CD4-positive, alpha-beta T cell treated with Interleukin-15 for 1 hour (primary cell): ENCODE measurements around the gene SLC35B2.
A peak's percentile ranks its signal among the peaks of the same experiment; 100 is the strongest.

Experiments
- DNase-seq: peaks from one replicate; pipeline ENCODE4 v3.0.0-alpha.2; 2020

Gene SLC35B2

GRCh38 chr6:44266347-44266746, 9.0 kb upstream of the SLC35B2 start:
- peak; percentile 19 for DNase-seq

GRCh38 chr6:44265722-44266233, 8.4 kb upstream of the SLC35B2 start:
- DNase-seq, result no peak

GRCh38 chr6:44265007-44265721, 7.8 kb upstream of the SLC35B2 start, which contains the start of gene NFKBIE:
NFKBIE (minus strand) TSS chr6:44265551; CDS start chr6:44265346, 205 bp downstream.
- DNase-seq, result peak; percentile 97

- peak; percentile 87 for DNase-seq
Observed at GRCh38 chr6:44264154-44265006, 7.1 kb upstream of the SLC35B2 start.

GRCh38 chr6:44263354-44264100, 6.2 kb upstream of the SLC35B2 start:
- peak; percentile 78 for DNase-seq

- no peak for DNase-seq
Observed at GRCh38 chr6:44262467-44263353, 5.4 kb upstream of the SLC35B2 start.

- no peak for DNase-seq
Observed at GRCh38 chr6:44261581-44261980, 4.3 kb upstream of the SLC35B2 start.

- DNase-seq, result no peak
Observed at GRCh38 chr6:44260451-44261297, 3.3 kb upstream of the SLC35B2 start.

- DNase-seq, result no peak
Observed at GRCh38 chr6:44260011-44260410, 2.7 kb upstream of the SLC35B2 start.

- no peak for DNase-seq
Observed at GRCh38 chr6:44258921-44259320, 1.6 kb upstream of the SLC35B2 start.

GRCh38 chr6:44258325-44258863, 1.1 kb upstream of the SLC35B2 start:
- no peak for DNase-seq

GRCh38 chr6:44257753-44258324, 511 bp upstream of the SLC35B2 start:
- DNase-seq, result no peak

GRCh38 chr6:44256775-44257024, 628 bp downstream of the SLC35B2 start:
- DNase-seq, result no peak

- DNase-seq, result no peak
Observed at GRCh38 chr6:44255871-44256774, 1.2 kb downstream of the SLC35B2 start.

GRCh38 chr6:44255105-44255808, 2.1 kb downstream of the SLC35B2 start:
- no peak for DNase-seq

- no peak for DNase-seq
Observed at GRCh38 chr6:44254191-44255104, 2.9 kb downstream of the SLC35B2 start.

- peak; percentile 55 for DNase-seq
Observed at GRCh38 chr6:44253307-44254101, 3.8 kb downstream of the SLC35B2 start.
